HG02588 (cell line): ENCODE measurements around the gene NKAIN4.

Experiments used
- ATAC-seq: cut with Tn5 transposase; IDR thresholded peaks from one replicate; pipeline ENCODE4 v1.9.1; 2021; ENCODE audit warnings: mild to moderate bottlenecking, moderate library complexity; ENCODE audit not compliant: unreplicated experiment

Gene NKAIN4

GRCh38 chr20:63198606-63199005 lies 55.7 kb downstream of the NKAIN4 start:
- no peak for ATAC-seq

- ATAC-seq, result no peak
Observed at GRCh38 chr20:63196768-63197470, 57.3 kb downstream of the NKAIN4 start.

DNA sequence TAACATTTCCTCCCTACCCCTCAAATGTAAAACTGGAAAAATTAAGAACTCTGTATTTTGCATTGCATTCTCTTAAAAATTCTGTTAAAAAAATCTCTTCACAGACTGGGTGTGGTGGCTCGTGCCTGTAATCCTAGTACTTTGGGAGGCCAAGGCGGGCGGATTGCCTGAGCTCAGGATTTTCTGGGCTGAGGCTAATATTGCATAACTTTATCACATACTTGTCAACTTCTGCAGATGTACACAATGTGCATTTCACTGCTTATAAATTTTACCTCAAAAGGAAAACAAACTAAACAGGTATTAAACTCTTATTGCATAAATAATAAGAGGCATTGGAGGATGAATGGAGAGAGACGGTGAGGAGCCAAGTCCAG lies 59.5 kb downstream of the NKAIN4 start:
- ATAC-seq, result no peak

- no peak for ATAC-seq
Observed at GRCh38 chr20:63194007-63194796, 60.1 kb downstream of the NKAIN4 start.

DNA sequence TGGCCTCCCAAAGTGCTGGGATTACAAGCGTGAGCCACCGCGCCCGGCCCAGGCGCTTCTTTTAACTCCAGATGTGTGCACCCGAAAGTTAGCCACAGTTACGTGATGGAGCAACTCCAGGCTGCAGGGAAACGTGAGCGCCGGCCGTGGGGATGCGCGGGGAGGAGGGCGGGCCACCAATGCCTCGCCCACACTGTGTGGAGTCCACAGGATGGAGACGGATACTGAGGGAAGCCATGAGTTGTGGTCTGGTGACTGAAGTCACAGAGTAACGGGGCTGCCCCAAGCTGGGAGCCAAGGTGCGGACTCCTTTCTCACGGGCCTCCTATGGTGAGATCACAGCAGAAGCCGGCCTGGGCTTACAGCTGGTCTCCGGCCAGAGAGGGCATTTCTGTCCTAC lies 61.5 kb downstream of the NKAIN4 start:
- no peak for ATAC-seq

DNA sequence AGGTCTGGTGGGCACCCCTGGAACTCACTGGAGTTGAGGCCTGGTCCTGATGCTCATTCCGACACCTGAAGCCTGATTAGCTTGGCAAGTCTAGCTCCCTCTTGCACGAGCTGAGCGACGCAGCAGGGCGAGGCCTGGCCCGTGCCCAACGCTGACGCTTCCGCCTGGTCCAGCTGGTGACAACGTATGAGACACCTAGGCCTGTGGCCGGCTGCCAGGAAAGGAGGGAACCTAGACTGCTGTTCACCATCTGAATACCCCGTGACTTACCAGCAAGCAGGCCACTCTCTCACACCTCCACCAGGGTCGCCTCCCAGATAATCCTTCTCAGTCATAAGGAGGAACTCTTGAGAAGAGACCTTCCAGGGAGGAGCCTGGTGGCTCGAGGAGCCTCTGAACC lies 62.9 kb downstream of the NKAIN4 start:
- no peak for ATAC-seq

- ATAC-seq, result no peak
Observed at GRCh38 chr20:63190828-63191227, 63.4 kb downstream of the NKAIN4 start.
